Omental fat pad (tissue), 4 donors: Measurements from ENCODE around the gene CPED1. TPM values are rescaled to one million over a fixed set of nuclear protein-coding genes. Genes with fewer than 3 reads are reported as not detected.
"Not testable (repeated sequence)": the region's sequence is repeated elsewhere in the genome, so short reads cannot be mapped to it uniquely, and the experiment has no call there.

Source experiments
- ATAC-seq: fragments of 150-250 bp; one replicate; pipeline ENCODE4 v1.9.1; 2016; ENCODE audit warnings: mild to moderate bottlenecking, moderate library complexity; ENCODE audit not compliant: low FRiP score
- DNase-seq: peaks from one replicate; pipeline ENCODE4 v3.0.0-alpha.2; 2019; ENCODE audit warnings: low spot score
- CTCF ChIP-seq, 3 donors: fragments of 450-650 bp; IDR thresholded peaks; one replicate each; pipeline ENCODE4 v1.5.1; 2016 to 2017; ENCODE audit warnings: antibody characterized with exemption in 3 of 3, mild to moderate bottlenecking in 3 of 3, moderate library complexity in 2 of 3
- total RNA-seq, 4 donors: library from RNA; depleted of rRNA; stranded (reverse); fragments of >200 nt; gene quantifications; one replicate each; pipeline ENCODE4 v1.1.0, GENCODE V29; 2016

The CPED1 gene
- total RNA-seq, 4 donors from 2014 or later, result 24.9 to 63.9 (median 40.9) TPM

DNA sequence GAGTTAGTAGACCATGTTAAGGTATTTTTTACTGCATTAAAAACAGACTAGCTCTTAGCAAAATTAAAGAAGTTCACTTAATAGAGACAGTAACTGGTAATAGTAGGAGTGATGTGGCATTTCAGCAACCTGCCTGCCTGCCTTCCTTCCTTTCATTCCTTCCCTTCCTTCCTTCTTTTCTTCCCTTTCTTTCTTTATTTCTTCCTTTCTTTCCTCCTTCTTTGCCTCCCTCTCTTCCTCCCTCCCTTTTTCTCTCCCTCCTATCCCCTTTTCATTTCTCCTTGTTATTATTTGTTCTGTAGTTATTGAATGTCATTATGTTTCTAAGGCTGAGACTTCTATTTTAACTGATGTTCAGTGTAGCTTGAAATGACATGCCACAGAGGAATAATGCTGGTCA, 193.8 kb downstream of the CPED1 start:
- DNase-seq (no peak), ATAC-seq (no peak)
- TF ChIP-seq CTCF (IDR thresholded peaks at IDR 0.05), result no peak

GRCh38 chr7:121182902-121183301, 194.4 kb downstream of the CPED1 start:
- ATAC-seq, result no peak
- DNase-seq, result no peak
- TF ChIP-seq CTCF (IDR thresholded peaks at IDR 0.05), result no peak

- not testable (repeated sequence) for ATAC-seq, DNase-seq
Measured at GRCh38 chr7:121183883-121184282, 195.4 kb downstream of the CPED1 start.

DNA sequence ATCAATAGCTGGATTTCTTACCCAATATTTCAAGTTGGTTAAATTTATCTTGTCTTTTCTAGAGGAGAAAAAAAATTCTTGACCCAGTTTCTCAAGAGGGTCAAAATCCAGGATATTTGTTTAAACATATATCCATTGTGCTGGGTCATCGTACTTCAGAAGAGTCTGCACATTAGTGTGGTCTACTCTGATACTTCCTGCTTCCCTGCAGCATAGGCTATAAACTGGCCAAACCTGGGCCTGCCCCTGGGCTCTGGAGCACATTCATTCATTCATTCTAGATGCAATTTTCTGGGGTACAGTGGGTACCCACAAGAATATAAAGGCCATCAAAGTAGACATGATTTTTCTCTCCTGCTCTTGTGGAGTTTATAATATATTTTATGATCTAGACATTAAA, 198.2 kb downstream of the CPED1 start:
- ATAC-seq (no peak), DNase-seq (no peak)
- TF ChIP-seq CTCF (IDR thresholded peaks at IDR 0.05), result no peak

- no peak for ATAC-seq
- DNase-seq, result no peak
- TF ChIP-seq CTCF (IDR thresholded peaks at IDR 0.05), result no peak
Measured at GRCh38 chr7:121187222-121187621, 198.7 kb downstream of the CPED1 start.

DNA sequence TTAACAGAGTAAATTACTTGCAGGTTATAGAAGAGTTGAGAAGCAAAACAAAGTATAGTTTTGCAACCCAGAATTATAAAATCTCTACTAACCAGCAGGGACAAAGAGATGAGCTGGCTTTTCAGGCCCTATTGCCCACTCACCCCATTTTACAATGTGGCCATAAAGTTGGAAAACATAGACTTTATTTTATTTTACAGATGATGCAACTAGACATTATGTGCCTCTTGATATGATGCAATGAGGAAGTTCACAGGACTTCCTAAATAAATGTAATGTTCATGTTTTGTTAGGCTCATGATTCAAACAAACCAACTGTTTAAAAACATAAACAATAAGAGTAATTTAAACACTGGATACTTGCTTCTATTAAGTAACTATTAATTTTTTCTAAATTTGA, 199.2 kb downstream of the CPED1 start:
- DNase-seq (no peak), ATAC-seq (no peak)
- TF ChIP-seq CTCF (IDR thresholded peaks at IDR 0.05), result no peak

- no peak for TF ChIP-seq CTCF (IDR thresholded peaks at IDR 0.05)
- DNase-seq (no peak), ATAC-seq (no peak)
Measured at GRCh38 chr7:121192834-121193233, 204.3 kb downstream of the CPED1 start.

DNA sequence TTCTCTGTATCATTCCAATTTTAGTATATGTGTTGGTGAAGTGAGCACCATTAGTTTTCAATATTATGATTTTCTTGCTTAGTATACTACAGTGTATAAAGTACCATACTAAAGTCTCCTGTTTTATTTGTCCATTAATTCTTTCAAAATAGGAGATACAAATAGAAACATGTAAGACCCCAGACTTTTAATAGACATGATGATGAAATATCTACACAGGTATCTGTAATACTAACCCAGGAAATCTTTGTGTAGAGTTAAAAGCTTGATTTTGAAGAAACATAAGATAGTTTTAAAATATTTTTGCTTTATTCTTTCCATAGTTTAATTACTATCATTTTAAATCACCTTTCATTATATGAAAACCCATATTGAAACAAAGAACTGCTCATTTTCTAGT, 206.5 kb downstream of the CPED1 start:
- TF ChIP-seq CTCF (IDR thresholded peaks at IDR 0.05), result no peak
- ATAC-seq, result no peak
- DNase-seq, result no peak
